ENCODE measurements around the gene PBX1. TPM values are rescaled to one million over a fixed set of nuclear protein-coding genes. Genes with fewer than 3 reads are reported as not detected.

Gene PBX1
- total and polyA plus RNA-seq, 4 donors, result 2.2 to 17.3 (median 5.1) TPM

DNA sequence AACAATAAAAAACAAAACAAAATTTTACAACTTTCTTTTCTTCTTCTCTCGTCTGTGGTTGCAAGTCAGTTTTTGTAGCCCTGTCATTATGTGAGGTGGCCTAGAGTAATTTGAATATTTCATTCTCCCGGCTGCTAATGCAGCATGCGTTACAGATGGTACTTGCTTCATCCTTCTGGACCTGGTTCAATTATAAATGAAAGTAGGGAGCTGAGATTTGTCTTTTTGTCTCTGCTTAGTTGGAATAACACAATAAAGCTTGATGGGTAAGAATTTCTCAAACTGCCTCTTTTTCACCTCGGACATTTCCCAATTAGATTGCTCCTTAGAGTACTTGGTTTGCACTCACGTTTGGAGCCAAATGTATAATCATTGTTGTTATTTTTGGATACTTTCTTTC is 201.6 kb downstream of the PBX1 start:
- Histone ChIP-seq H3K36me3 (ENCODE audit: control insufficient read depth in 4 of 4, insufficient read depth in 3 of 4, low read depth in 1 of 4, low read length in 3 of 4) (no peaks in the 10 kb centered on the region), H3K9me3 (ENCODE audit: control insufficient read depth in 4 of 4, low read length in 3 of 4) (no peaks in the 10 kb centered on the region), H3K4me3 (ENCODE audit: low read depth in 1 of 3, low read length in 3 of 3) (no peak overlapping the region), H3K9ac (ENCODE audit: low read depth in 1 of 2, low read length in 2 of 2) (no peak overlapping the region), H3K27ac (ENCODE audit: low read depth in 1 of 2, low read length in 2 of 2) (no peak overlapping the region), H3K27me3 (ENCODE audit: control insufficient read depth in 4 of 4, insufficient read depth in 4 of 4, low read length in 3 of 4) (no peaks in the 10 kb centered on the region), H3K4me1 (ENCODE audit: control insufficient read depth in 4 of 4, insufficient read depth in 4 of 4, low read length in 3 of 4) (no peaks in the 10 kb centered on the region)
- TF ChIP-seq TAF1 (conservative IDR thresholded peaks at IDR 0.05) (no peak), FOXA1 (IDR thresholded peaks at IDR 0.05) (no peak), EGR1 (IDR thresholded peaks at IDR 0.05; ENCODE audit: low read depth in 2 of 2) (no peak), RAD21 (IDR thresholded peaks at IDR 0.05) (no peak), HNF4A (conservative IDR thresholded peaks at IDR 0.05) (no peak), SP1 (IDR thresholded peaks at IDR 0.05) (no peak), HNF4G (IDR thresholded peaks at IDR 0.05) (no peak), NR2F2 (IDR thresholded peaks at IDR 0.05) (no peak), FOXA2 (IDR thresholded peaks at IDR 0.05) (no peak), JUND (IDR thresholded peaks at IDR 0.05) (no peak)
- TF ChIP-seq, protein P1, sequence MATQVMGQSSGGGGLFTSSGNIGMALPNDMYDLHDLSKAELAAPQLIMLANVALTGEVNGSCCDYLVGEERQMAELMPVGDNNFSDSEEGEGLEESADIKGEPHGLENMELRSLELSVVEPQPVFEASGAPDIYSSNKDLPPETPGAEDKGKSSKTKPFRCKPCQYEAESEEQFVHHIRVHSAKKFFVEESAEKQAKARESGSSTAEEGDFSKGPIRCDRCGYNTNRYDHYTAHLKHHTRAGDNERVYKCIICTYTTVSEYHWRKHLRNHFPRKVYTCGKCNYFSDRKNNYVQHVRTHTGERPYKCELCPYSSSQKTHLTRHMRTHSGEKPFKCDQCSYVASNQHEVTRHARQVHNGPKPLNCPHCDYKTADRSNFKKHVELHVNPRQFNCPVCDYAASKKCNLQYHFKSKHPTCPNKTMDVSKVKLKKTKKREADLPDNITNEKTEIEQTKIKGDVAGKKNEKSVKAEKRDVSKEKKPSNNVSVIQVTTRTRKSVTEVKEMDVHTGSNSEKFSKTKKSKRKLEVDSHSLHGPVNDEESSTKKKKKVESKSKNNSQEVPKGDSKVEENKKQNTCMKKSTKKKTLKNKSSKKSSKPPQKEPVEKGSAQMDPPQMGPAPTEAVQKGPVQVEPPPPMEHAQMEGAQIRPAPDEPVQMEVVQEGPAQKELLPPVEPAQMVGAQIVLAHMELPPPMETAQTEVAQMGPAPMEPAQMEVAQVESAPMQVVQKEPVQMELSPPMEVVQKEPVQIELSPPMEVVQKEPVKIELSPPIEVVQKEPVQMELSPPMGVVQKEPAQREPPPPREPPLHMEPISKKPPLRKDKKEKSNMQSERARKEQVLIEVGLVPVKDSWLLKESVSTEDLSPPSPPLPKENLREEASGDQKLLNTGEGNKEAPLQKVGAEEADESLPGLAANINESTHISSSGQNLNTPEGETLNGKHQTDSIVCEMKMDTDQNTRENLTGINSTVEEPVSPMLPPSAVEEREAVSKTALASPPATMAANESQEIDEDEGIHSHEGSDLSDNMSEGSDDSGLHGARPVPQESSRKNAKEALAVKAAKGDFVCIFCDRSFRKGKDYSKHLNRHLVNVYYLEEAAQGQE (IDR thresholded peaks at IDR 0.05), result no peak
- TF ChIP-seq, protein P2, sequence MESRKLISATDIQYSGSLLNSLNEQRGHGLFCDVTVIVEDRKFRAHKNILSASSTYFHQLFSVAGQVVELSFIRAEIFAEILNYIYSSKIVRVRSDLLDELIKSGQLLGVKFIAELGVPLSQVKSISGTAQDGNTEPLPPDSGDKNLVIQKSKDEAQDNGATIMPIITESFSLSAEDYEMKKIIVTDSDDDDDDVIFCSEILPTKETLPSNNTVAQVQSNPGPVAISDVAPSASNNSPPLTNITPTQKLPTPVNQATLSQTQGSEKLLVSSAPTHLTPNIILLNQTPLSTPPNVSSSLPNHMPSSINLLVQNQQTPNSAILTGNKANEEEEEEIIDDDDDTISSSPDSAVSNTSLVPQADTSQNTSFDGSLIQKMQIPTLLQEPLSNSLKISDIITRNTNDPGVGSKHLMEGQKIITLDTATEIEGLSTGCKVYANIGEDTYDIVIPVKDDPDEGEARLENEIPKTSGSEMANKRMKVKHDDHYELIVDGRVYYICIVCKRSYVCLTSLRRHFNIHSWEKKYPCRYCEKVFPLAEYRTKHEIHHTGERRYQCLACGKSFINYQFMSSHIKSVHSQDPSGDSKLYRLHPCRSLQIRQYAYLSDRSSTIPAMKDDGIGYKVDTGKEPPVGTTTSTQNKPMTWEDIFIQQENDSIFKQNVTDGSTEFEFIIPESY (IDR thresholded peaks at IDR 0.05), result no peak
- TF ChIP-seq, protein P3, sequence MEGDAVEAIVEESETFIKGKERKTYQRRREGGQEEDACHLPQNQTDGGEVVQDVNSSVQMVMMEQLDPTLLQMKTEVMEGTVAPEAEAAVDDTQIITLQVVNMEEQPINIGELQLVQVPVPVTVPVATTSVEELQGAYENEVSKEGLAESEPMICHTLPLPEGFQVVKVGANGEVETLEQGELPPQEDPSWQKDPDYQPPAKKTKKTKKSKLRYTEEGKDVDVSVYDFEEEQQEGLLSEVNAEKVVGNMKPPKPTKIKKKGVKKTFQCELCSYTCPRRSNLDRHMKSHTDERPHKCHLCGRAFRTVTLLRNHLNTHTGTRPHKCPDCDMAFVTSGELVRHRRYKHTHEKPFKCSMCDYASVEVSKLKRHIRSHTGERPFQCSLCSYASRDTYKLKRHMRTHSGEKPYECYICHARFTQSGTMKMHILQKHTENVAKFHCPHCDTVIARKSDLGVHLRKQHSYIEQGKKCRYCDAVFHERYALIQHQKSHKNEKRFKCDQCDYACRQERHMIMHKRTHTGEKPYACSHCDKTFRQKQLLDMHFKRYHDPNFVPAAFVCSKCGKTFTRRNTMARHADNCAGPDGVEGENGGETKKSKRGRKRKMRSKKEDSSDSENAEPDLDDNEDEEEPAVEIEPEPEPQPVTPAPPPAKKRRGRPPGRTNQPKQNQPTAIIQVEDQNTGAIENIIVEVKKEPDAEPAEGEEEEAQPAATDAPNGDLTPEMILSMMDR (IDR thresholded peaks at IDR 0.05; ENCODE audit: low read depth, low read length, missing input control), result no peak
- DNase-seq (ENCODE audit: low spot score), result no peak
- WGBS, result 82% methylated on average over 5 of the region's 5 CpGs

DNA sequence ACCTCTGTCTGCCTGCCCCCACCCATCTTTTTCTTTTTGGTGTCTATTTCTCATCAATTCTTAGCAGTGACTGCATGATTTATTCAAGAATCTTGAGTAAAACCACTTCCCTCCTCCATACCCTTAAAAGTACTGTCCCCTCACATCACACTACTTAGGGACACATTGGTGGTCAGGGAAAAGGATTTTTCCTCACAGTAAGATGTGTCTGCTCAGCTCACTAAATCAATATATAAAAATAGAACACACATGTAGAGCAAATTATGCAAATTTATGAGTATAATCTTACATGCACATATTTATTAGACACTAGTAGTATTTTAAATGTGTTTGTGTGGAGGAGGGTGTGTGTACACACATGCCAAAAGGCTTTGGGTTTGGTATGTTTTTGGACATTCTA is 202.0 kb downstream of the PBX1 start:
- Histone ChIP-seq H3K27ac (ENCODE audit: low read depth in 1 of 2, low read length in 2 of 2) (no peak overlapping the region), H3K36me3 (ENCODE audit: control insufficient read depth in 4 of 4, insufficient read depth in 3 of 4, low read depth in 1 of 4, low read length in 3 of 4) (no peaks in the 10 kb centered on the region), H3K4me3 (ENCODE audit: low read depth in 1 of 3, low read length in 3 of 3) (no peak overlapping the region), H3K9me3 (ENCODE audit: control insufficient read depth in 4 of 4, low read length in 3 of 4) (no peaks in the 10 kb centered on the region), H3K27me3 (ENCODE audit: control insufficient read depth in 4 of 4, insufficient read depth in 4 of 4, low read length in 3 of 4) (no peaks in the 10 kb centered on the region), H3K4me1 (ENCODE audit: control insufficient read depth in 4 of 4, insufficient read depth in 4 of 4, low read length in 3 of 4) (no peaks in the 10 kb centered on the region), H3K9ac (ENCODE audit: low read depth in 1 of 2, low read length in 2 of 2) (no peak overlapping the region)
- DNase-seq (ENCODE audit: low spot score), result no peak
- TF ChIP-seq, protein P2 (IDR thresholded peaks at IDR 0.05), result no peak
- TF ChIP-seq, protein P1 (IDR thresholded peaks at IDR 0.05), result no peak
- no peak for TF ChIP-seq HNF4G (IDR thresholded peaks at IDR 0.05)
- no peak for TF ChIP-seq HNF4A (conservative IDR thresholded peaks at IDR 0.05)
- TF ChIP-seq TAF1 (conservative IDR thresholded peaks at IDR 0.05), result no peak
- no peak for TF ChIP-seq FOXA1 (IDR thresholded peaks at IDR 0.05)
- TF ChIP-seq, protein P3 (IDR thresholded peaks at IDR 0.05; ENCODE audit: low read depth, low read length, missing input control), result no peak
- TF ChIP-seq, protein P4, sequence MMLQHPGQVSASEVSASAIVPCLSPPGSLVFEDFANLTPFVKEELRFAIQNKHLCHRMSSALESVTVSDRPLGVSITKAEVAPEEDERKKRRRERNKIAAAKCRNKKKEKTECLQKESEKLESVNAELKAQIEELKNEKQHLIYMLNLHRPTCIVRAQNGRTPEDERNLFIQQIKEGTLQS (IDR thresholded peaks at IDR 0.05), result no peak
- TF ChIP-seq RAD21 (IDR thresholded peaks at IDR 0.05), result no peak
- TF ChIP-seq, protein P5, sequence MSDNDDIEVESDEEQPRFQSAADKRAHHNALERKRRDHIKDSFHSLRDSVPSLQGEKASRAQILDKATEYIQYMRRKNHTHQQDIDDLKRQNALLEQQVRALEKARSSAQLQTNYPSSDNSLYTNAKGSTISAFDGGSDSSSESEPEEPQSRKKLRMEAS (IDR thresholded peaks at IDR 0.05), result no peak
